Ramos (cell line): ENCODE results near the gene GPRC6A.

Experiments used
- in situ Hi-C: fragments of 300-500 bp; cut with MboI; formaldehyde crosslinking; loops from one replicate; pipeline ENCODE4 v1.14.3; 2022; ENCODE audit warnings: low sequenced_read_pairs; ENCODE audit not compliant: unreplicated experiment

The GPRC6A gene

DNA sequence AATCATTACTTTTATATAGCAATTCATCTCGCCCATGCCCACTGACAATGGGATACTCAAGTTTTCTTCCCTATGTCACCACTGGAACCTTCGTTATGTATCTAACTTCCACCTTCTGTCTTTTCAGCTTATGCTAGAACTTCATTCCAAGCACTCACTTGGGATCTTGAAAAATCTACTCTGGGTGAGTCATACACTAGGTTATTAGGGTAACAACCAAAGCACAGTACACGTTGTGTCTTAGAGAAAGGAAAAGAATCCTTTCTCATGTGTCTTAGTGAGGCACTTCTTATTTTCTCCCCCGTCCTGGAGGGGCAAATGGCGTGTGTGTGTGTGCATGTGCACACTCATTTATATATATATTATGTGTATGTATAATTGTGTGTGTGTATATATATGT lies 45.0 kb downstream of the GPRC6A start:
- in situ Hi-C loops: no loop called here

DNA sequence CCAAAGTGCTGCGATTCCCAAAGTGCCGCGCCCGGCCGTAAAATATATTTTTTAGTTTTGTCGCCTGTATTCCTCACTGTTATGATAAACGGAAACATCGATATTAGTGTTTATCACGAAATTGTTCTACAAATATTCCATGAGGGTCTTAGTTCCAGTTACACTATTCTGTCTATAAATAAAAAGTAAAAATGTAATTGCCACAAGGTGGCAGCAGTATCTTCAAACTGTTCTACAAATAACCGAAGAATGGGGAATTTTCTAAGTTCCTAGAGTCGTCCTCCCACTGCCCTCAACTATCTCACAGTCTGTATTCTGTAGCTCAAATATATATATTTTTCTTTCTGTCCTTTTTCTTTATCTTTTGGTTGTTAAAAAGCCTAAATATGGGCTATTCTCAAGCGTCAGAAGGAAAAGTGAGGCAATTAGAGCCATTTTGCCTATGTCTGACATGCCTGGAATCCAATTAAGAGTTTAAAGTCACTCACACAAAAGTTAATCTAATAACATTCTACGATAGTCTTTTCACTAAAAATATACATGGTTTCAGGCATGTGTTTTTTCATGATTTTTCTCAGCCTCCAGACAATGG lies 49.2 kb downstream of the GPRC6A start:
- in situ Hi-C loops: no loop called here

DNA sequence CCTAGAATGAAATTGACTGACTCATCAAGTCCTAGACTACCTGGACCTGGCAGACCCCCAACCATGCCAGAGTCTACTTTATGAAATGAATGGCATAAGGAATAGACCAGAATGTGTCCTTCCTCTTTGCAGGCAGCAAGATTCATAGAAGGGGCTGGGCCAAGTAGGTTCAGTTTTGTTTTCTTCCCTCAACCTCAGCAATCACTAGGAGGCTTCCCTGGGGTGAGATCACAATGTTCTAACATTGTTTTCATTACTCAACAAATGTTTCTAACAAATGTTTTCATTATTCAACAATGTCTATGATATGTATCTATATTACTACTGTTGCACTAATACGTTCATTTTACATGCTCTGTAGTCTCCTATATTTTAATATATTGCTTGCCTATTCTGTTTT lies 55.0 kb downstream of the GPRC6A start:
- in situ Hi-C loops: no loop called here

DNA sequence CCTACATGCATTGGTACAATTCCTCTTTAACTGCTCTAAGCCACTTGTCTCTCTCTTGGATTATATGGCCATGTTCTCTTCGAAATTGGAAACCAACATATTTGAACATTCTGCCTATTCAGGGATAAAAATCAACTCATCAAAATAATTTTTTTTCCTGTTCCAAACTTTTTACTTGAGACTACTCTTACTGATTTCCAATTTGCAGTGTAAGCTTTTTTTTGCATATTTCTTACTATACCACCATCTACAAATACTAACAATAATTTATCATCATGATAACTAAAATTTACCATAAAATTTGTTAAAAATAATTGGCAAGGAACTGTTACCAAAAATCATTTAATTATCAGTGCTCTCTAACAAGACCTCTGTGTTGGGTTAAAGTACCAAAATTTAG lies 56.4 kb downstream of the GPRC6A start:
- in situ Hi-C loops: no loop called here

DNA sequence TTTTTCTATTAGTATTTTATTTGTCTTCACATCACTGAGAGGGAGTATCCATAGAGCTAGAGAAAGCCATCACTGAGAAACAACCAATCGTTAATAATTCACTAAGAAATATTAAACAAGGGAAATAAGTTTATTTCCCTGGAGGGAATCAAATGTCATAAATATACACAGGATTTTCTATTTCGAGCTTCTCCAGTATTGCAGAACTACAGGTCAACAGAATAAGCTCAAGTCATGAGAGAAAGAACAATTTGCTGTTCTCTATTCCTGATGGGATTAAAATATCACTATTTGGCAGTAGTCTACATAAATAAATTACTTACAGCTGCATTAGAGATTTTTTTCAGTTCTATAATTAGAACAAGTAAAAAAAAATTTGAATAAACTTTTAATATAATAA lies 61.2 kb downstream of the GPRC6A start:
- in situ Hi-C loops: no loop called here

DNA sequence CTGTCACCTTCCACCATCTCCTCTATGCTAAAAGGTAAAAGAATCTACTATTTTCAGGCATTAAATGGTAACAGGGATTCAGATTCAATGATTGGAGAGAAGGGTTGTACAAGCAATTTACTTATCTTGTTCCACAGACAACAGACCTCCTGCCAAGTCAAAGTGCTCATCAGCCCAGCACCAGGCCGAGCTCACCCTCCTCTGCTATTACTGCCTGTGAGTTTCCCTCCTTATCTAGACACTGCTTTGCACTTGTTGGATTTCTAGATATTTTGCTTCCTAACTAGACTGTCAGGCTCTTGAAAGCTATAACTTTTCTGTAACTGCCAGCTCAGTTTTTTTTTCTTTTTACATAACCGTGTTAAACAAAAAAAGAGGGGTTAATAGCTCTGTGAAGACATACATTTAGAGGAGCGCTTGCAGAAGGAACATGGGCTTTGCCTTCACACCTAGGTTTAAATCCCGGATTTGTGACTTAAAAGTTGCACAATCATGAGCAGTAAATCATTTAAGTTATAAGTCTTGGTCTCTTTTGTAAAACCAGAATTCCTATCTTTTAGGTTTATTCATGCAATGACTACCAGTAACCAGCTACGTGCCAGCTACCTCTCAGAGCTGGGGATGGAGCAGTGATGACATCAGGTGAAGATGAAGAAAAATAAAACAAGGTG lies 62.2 kb downstream of the GPRC6A start:
- in situ Hi-C loops: no loop called here

DNA sequence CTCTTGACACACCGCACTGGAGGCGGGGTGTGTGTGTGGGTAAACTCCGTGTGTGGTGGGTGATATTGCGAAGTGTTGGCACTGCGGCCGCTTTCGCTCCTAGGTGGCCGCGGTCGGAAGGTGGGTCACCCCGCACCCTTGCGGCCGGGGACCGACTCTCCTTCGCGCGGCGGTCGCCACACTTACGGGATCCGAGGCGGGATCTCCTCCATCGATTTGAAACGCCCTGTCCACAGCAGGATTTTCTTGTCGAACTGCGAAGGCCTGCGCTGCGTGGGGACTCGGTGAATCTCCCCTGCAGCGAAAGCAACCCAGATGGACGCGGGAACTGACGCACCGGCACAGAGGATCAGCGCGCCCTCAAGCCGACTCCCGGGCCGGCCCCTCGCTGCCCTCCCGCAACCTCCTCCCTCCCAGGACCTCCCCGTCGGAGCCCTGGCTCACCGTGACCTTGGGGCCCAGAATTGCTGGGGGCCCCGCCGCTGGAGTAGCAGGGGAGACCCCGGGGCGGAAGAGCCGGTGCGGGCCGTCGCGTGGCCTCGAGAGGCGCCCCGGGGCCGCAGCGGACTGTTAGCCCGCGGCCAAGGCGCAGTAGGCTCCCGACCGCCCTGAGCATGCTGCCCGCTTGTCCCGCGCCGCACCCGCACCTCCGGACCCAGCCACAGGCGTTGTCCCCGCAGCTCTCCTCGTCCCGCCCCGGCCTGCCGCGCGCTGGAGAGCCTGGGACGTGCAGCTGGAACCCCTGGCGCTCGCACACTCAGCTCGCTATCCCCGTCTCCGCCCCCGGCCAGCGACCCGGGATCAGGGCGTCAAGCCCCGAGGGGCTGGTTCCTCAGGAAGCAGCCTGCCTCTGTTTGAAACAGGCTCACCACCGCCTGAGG lies 63.7 kb downstream of the GPRC6A start, which contains the start of gene FAM162B:
TSS of gene FAM162B (minus strand) at position 759 of the 881 bp plus-strand sequence. CDS start at position 616, 143 bp downstream.
- in situ Hi-C loops: no loop called here

DNA sequence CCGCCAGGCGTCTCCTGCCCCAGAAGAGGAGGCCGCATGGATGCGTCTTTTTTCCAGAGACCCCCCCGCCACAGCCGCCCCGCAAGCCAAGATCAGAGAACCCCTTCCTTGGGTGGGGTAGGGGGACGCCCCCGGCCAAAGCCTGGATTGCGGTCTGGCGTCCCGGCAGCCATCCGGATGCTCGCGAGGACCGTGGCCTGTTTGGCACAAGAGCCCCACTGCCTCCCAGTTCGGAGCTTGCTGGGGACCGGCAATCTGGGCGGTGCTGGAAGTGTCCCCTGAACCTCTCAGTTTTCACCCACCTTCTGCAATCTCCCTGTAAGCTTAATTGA lies 64.3 kb downstream of the GPRC6A start:
- in situ Hi-C loops: no loop called here

DNA sequence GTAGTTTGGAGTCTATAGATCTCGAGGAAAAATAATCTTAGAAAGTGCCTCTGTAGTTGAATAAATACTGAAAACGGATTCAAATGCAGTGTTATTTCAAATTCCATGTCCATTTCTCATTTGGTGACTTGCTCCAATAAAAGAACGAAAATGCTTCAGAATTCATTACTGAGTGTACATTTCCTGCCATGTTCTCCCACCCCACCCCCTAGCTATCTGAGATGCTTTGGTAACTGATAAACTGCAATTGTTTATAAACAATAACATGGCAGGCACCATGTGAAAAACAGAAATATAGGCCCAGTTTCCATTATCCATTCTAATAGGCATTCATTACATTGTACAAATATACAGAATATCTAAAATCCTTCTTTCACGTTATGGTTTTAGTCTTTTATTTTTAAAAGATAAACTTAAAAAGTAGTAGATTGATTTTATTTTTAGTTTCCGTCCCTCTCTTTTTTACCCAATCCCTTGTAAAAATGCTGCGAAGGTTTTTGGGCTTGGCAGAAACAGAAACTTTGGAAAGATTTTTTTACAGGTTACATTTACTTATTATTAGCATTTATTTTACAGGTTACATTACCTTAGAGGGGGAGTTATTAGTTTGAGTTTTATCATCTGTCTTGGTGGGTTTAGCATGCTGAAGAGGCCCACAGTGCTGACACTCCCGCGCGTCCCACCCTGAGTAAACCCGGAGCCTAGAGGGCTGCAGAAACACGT lies 64.8 kb downstream of the GPRC6A start:
- in situ Hi-C loops: no loop called here

DNA sequence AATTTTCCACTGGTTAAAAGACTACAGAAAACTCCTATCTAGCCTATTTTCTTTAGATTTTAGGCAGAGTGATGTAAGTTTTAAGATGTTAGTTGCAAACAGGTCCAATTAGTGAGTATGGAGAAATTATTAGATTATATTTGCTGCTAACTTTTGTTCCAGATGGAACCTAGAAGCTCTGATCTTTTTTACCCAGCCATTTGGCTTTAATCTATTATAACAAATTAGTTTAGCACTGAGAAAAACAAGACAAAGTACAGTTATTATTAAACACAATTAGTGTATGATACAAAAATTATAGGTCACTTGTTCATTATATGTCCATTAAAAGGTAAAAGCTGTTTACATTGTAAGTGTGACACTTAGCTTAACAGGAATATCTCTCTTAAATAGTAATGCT lies 65.8 kb downstream of the GPRC6A start:
- in situ Hi-C loops: no loop called here

DNA sequence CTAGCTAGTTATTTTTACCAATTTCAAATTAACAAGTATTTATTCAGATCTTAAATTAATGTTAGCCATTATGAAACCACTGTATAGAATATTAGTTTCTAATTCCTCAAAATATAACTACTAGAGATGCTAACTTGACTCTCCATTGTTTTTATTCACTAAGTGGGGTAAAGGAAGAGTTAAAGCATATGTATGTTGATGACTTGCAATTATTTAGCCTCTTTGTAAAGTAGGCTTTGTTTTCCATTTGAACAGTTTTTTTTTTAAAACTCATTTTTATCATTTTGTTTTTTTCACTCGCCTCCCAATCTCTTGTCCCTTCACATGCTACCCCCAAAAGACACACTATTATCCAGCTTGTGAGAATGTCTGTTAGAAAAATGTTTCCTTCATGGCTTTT lies 66.6 kb downstream of the GPRC6A start:
- in situ Hi-C loops: no loop called here

DNA sequence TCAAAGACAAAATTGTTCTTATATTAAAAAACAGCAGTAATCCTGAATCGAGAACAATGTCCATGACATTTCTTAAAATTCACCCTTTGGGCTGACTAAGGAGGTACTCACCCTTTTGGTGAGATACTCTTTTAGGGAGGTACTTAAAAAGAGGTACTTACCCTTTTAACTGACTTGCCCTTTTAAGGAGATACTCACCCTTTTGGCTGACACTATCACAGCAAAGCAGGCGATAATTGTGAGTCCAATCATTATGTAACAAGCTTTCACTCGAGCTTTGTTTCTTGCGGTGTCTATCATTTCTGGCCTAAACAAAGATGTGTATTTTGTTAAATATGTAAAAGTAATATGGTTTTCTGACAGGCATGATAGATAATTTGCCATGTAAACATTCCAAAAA lies 67.1 kb downstream of the GPRC6A start:
- in situ Hi-C loops: no loop called here

DNA sequence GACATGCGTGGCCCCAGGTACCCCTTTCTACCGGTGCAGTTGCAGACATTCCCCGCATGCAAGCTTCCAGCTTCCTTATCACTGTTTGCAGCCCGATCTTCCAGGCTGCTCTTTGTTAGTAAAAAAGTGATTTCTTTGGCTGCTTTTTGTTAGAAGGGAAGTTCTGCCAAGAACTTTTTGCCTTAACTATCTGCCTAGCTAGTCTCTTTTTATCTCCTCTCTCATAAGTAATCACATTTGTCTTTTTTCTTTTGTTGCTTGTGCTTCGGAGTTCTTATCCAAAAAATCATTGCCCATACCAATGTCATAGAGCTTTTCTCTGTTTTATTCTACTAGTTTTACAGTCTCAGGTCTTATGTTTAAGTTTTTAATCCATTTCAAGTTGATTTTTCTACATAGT lies 83.7 kb downstream of the GPRC6A start:
- in situ Hi-C loops: no loop called here
